Measurements from ENCODE around the gene MLKL.

DNA sequence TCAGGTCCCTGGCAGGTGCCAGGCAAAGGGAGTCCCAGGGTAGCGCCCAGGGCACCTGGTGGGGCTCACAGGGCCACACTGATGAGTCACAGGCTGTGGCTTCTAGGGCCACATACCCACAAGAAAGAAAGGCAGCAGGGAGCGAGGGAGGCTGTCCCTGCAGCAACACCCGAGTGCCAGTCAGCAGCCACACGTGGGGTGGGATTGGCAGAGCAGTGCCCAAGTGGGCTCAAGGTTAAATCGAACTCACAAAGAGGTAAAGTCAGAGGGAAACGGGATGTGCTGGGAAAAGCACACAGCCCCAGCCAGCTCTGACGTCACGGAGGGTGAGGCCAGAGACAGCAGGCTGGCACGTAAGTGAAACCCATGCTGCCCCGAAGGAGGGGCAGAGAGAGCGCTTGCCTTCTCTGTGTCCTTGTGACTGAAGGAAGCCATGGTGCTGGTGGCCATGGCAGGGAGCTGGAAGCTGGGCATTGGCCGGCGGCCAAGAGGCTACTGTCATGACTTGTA is 40.2 kb upstream of the MLKL start:
- TF ChIP-seq, protein P1, sequence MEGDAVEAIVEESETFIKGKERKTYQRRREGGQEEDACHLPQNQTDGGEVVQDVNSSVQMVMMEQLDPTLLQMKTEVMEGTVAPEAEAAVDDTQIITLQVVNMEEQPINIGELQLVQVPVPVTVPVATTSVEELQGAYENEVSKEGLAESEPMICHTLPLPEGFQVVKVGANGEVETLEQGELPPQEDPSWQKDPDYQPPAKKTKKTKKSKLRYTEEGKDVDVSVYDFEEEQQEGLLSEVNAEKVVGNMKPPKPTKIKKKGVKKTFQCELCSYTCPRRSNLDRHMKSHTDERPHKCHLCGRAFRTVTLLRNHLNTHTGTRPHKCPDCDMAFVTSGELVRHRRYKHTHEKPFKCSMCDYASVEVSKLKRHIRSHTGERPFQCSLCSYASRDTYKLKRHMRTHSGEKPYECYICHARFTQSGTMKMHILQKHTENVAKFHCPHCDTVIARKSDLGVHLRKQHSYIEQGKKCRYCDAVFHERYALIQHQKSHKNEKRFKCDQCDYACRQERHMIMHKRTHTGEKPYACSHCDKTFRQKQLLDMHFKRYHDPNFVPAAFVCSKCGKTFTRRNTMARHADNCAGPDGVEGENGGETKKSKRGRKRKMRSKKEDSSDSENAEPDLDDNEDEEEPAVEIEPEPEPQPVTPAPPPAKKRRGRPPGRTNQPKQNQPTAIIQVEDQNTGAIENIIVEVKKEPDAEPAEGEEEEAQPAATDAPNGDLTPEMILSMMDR (conservative IDR thresholded peaks at IDR 0.05 in 1 of 2, IDR thresholded peaks at IDR 0.05 in 1 of 2; ENCODE audit: extremely low read depth in 1 of 2, insufficient read depth in 1 of 2, low read depth in 1 of 2, low read length in 2 of 2) = no peak
- TF ChIP-seq EZH2 (IDR thresholded peaks at IDR 0.05; ENCODE audit: borderline replicate concordance, low read length) = no peak
